ENCODE data around the gene MALRD1.
"Not testable (repeated sequence)": the region's sequence is repeated elsewhere in the genome, so short reads cannot be mapped to it uniquely, and the experiment has no call there.

The MALRD1 gene

GRCh38 chr10:19745672-19746071 lies 697.1 kb downstream of the MALRD1 start:
- DNase-seq (ENCODE audit: insufficient read length, low spot score), result no peak
- no peak for FAIRE-seq

- FAIRE-seq, result no peak
- DNase-seq (ENCODE audit: insufficient read length, low spot score), result no peak
These were observed 700.7 kb downstream of the MALRD1 start for GRCh38 chr10:19749185-19749729.

GRCh38 chr10:19750972-19751371 lies 702.4 kb downstream of the MALRD1 start:
- FAIRE-seq (no peak), DNase-seq (ENCODE audit: insufficient read length, low spot score) (no peak)

DNA sequence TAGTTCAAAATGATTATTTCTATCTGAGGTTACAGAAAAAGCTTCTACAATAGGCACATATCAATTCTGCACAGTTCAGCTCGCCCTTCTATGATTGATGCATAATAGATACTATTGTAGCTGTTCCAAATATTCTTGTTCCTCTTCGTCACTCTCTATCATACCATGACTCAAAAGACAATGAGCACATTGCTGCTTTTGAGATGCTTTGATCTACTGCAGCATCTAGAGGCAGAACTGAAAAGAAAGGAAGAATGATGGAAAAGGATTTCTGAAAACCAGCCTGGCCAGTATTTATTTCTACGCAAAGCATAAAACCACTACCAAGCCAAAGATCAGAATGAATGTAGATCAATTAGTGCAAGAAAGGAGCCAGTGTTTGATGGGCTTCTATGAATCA lies 708.3 kb downstream of the MALRD1 start:
- FAIRE-seq (no peak), DNase-seq (ENCODE audit: insufficient read length, low spot score) (no peak)

GRCh38 chr10:19762026-19762425 lies 713.4 kb downstream of the MALRD1 start:
- FAIRE-seq (no peak), DNase-seq (ENCODE audit: insufficient read length, low spot score) (no peak)

DNA sequence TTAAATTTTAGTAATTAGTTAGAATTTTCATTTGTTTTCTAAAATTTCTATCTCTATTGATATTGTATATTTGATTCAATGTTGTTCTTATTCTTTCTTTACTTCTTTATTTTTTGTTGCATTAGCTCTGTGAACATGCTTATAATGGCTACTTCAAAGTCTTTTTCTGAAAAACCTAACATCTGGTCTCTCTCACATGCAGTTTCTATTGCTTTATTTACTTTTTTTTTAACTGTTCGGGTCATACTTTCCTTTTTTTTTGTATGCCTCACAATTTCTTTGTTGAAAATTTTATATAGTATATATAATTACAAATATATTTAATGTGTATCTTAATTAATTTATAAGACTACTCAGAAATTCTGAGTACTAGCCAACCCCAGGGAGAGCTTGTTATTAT lies 715.5 kb downstream of the MALRD1 start:
- no peak for FAIRE-seq
- no peak for DNase-seq (ENCODE audit: insufficient read length, low spot score)

- DNase-seq (ENCODE audit: insufficient read length, low spot score) (no peak), FAIRE-seq (no peak)
These were observed 719.3 kb downstream of the MALRD1 start for GRCh38 chr10:19767876-19768275.

GRCh38 chr10:19769826-19770225 lies 721.2 kb downstream of the MALRD1 start:
- not testable (repeated sequence) for DNase-seq (ENCODE audit: insufficient read length, low spot score); FAIRE-seq

DNA sequence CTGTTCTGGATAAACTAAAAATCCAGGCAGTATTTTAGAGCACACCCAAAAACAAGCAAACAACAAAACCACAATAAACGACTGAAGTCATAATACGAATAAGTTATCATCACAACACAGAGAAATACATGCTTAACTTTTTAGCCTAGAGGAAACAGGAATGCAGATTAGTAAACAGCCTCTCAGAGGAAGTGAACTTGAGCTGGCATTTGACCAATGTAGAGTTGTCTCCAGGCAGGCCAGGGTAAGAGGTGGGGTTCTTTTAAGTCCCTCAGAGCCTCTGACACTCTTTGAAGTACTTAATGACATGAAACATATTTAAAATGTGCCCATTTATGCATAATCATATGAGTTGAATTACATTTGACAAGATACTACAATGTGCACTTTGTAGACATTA lies 724.4 kb downstream of the MALRD1 start:
- no peak for DNase-seq (ENCODE audit: insufficient read length, low spot score)
- no peak for FAIRE-seq

DNA sequence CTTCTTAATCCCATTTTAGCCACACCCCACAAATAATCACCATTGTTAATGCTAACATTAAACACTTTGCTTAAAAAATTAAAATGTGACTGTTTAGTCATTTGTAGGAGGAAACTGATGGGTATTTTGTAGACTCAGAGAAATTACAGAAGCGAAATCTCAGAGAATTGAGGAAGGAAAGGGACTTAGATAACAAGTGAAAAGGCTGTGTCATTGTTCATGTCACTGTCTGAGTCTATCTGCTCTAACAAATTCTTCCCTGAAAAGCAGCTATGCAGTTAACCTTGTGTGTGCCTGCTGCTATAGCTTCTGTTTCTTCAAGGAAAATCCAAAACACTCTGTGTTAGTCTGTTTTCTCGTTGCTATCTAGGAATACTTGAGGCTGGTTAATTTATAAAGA lies 726.7 kb downstream of the MALRD1 start:
- FAIRE-seq (no peak), DNase-seq (ENCODE audit: insufficient read length, low spot score) (no peak)

- DNase-seq (ENCODE audit: insufficient read length, low spot score) (no peak), FAIRE-seq (no peak)
These were observed 729.2 kb downstream of the MALRD1 start for GRCh38 chr10:19777806-19778205.

DNA sequence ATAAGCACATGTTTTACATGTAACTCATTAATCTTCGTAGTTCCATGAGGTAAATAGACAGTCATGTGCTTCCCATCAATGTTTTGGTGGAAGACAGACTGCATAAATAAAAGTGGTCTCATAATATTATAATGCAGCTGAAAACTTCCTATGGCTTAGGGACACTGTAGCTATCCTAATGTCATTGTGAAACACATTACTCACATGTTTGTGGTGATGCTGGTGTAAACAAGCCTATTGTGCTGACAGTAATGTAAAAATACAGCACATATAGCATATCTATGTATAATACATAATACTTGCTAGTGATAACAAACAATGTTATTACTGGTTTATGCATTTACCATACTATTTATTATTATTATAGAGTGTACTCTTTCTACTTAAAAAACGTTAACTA lies 730.4 kb downstream of the MALRD1 start:
- FAIRE-seq (no peak), DNase-seq (ENCODE audit: insufficient read length, low spot score) (no peak)

DNA sequence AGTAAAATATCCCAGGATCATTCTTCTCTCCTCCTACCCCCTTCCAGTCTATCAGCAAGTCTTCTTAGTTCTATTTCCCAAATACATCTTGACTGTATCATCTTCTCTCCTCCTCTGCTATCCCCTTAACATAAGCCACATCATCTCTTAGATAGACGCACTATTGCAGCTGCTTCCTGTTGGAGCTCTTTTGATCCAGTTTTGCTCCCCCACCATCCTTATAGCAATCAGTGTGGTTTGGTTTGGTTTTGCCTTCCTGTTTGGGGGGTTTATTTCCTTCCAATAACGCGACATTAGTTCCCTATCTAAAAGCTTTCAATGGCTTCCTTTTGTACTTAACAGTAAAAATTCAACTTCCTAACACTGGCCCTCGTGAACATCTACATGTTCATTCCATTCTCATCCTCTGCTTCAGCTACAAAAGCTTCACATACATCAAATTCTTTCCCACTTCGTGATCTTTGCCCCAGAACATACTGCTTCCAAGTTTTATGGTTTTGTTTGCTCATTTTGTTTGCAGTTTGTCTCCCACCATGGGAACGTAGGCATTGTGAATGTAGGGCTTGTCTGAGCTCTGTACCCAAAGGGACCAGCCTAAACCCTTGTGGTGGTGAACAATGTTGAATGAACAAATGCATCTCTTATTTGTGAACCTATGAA lies 734.0 kb downstream of the MALRD1 start:
- FAIRE-seq (no peak), DNase-seq (ENCODE audit: insufficient read length, low spot score) (no peak)

DNA sequence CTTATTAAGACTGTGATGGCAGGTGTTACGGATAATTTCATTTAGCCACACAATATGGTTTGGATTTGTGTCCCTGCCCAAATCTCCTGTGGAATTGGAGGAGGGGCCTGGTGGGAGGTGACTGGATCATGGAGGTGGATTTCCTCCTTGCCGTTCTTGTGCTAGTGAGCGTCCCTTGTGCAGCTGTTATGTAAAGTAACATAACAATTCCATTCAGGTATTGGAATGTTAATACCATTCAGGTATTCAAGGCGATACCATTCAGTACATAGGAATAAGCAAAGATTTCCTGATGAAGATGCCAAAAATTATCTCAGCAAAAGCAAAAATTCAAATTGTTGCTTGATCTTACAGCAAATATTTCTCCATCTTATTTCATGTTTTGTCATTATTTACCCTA lies 735.1 kb downstream of the MALRD1 start:
- no peak for FAIRE-seq

More for the DNA sequence above, 735.1 kb downstream of the MALRD1 start:
- DNase-seq (ENCODE audit: insufficient read length, low spot score), result no peak

Data from GM19239 (cell line).